ENCODE data around the gene BPNT1.

BPNT1 gene, protein sequence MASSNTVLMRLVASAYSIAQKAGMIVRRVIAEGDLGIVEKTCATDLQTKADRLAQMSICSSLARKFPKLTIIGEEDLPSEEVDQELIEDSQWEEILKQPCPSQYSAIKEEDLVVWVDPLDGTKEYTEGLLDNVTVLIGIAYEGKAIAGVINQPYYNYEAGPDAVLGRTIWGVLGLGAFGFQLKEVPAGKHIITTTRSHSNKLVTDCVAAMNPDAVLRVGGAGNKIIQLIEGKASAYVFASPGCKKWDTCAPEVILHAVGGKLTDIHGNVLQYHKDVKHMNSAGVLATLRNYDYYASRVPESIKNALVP

DNA sequence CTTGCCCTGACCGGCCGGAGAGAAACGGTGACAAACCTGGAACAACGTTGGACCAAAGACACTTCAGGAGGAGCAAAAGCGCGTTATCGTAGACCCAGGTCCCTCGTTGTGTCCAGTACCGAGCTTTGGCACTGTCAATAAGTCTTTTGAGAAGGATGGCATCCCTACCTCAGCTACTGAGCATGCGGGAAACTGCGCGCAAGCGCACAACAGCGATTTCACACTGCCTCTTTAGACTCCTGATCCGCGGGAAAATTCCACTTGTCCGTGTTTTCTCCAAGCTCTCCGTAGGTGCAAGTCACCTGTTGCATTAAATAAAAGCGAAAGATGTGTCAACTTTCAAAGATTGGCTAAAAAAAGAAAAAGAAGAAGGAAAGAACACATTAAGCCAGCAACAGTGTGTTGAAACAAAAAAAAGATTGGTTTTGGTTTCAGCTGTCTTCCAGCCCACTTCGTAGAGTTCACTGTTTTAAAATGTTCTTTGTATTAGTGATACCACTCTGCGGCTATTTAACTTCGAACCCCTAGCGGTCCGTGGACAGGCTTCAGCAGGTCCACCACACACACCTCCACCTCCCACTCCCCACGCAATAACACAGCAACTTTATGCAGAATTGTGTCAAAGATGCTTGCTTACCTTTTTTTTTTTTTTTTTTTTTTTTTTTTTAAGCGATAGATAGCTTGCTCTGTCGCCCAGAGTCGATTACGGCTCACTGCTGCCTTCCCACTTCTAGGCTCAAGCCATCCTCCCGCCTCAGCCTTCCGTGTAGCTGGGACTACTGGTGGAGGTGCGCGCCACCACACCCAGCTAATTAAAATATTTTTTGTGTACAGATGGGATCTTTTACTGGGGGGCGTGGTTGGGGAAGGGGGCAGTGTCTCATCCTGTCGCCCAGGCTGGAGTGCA, at the start of gene BPNT1:
Gene BPNT1, minus strand, starts transcription at position 139 of the 907 bp plus-strand sequence. CDS start 9,942 bp downstream, outside the sequence.
- H3K4me3 ChIP-seq (ENCODE audit: low read depth, low read length): peak within 1 kb of the TSS; percentile 72
- TF ChIP-seq, protein P1, sequence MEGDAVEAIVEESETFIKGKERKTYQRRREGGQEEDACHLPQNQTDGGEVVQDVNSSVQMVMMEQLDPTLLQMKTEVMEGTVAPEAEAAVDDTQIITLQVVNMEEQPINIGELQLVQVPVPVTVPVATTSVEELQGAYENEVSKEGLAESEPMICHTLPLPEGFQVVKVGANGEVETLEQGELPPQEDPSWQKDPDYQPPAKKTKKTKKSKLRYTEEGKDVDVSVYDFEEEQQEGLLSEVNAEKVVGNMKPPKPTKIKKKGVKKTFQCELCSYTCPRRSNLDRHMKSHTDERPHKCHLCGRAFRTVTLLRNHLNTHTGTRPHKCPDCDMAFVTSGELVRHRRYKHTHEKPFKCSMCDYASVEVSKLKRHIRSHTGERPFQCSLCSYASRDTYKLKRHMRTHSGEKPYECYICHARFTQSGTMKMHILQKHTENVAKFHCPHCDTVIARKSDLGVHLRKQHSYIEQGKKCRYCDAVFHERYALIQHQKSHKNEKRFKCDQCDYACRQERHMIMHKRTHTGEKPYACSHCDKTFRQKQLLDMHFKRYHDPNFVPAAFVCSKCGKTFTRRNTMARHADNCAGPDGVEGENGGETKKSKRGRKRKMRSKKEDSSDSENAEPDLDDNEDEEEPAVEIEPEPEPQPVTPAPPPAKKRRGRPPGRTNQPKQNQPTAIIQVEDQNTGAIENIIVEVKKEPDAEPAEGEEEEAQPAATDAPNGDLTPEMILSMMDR (conservative IDR thresholded peaks at IDR 0.05; ENCODE audit: low read depth, low read length): no peak
- peak; percentile 97 for DNase-seq (ENCODE audit: low read depth)

DNA sequence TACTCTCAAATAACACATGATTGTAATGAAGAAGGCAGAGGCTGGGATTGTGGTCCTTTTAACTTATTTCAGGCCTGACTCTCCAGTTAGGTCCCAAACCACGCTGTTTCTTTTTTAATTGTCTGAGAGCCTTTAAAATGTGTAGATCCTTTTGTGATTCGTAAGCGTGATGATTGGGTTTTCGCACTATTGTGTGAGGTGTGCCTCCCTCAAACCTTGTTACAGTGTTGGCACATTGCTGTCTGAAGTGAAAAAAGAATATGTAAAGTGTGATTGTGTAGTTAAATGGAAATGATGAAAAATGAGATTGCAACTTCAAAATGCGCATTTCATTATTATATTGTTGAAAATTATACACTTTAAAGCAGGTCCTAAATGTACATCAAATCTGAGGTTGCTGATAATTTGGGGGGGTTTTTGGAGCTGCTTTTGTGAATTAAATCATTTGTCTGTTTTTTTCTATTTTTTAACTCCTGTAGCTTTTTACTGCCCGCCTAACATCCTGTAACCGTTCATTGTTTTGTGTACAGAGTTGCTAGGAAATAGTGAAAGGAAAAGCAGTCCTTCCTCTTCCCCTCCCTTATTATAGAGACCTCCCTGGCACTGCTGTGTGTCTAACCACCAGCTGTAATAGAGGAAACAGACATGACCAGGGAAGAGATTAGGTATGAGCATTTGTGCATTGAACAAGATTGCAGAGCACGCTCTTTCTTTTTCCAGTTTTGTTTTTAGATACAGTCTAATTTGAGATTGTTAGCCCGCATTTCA, 47.6 kb upstream of the BPNT1 start:
- DNase-seq (ENCODE audit: low read depth): no peak
- TF ChIP-seq, protein P1 (conservative IDR thresholded peaks at IDR 0.05; ENCODE audit: low read depth, low read length): no peak
- H3K4me3 ChIP-seq (ENCODE audit: low read depth, low read length): no peak overlapping the region

DNA sequence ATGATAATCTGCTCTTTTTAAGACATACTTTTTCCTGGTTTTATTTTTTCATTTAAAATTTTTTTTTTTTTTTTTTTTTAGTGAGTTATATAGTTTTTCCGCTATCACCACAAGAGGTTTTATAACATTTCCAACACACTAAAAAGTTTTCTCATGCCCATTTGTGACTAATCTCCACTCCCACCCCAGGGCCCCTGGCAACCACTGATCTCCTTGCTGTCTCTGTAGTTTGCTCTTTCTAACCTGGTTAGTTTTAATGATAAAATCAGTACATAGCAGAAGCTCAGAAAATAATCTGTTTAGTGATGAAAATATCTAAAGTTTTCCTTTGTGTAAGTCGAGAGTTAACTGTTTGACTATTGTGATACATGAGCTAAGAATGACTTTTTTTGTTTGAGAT, 46.2 kb upstream of the BPNT1 start:
- no peak overlapping the region for H3K4me3 ChIP-seq (ENCODE audit: low read depth, low read length)
- DNase-seq (ENCODE audit: low read depth): no peak
- TF ChIP-seq, protein P1 (conservative IDR thresholded peaks at IDR 0.05; ENCODE audit: low read depth, low read length): no peak

DNA sequence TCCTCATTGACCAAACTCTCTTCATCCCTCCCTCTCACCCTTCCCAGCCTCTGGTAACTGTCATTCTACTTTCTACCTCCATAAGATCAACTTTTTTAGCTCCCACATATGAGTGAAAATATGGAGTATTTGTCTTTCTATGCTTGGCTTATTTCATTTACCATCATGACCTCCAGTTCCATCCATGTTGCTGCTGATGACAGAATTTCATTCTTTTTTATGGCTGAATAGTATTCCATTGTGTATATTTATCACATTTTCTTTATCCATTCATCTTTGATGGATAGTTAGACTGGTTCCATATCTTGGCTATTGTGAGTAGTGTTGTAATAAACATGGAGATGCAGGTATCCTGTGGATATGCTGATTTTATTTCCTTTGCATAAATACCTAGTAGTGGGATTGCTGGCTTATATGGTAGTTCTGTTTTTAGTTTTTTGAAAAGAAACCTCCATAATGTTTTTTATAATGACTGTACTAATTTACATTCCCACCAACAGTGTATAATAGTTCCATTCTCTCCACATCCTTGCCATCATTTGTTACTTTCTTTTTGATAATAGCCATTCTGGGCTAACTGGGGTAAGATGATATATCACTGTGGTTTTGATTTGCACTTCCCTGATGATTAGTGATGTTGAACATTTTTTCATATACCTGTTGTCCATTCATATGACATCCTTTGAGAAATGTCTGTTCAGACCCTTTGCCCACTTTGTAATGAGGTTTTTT, 40.1 kb upstream of the BPNT1 start:
- TF ChIP-seq, protein P1 (conservative IDR thresholded peaks at IDR 0.05; ENCODE audit: low read depth, low read length): no peak
- no peak overlapping the region for H3K4me3 ChIP-seq (ENCODE audit: low read depth, low read length)
- no peak for DNase-seq (ENCODE audit: low read depth)

DNA sequence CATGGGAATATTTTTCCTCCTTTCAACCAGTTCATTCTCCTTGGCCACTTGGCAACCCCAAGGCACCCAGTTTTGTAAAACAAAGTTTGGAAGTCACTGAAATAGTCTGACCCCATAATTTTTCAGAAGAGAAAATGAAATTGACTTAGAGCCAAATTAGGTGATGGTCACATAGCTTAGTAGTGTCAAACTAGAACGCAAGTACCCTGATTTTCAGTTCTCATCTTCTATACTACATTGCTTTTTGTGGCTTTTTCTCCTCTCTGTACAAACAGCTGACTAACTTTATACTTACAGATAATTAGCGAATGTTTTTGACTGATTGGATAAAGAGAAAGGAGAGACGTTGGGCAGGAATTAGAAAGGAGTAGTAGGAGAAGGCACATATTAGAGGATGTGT, 37.5 kb upstream of the BPNT1 start:
- TF ChIP-seq, protein P1 (conservative IDR thresholded peaks at IDR 0.05; ENCODE audit: low read depth, low read length): no peak
- no peak for DNase-seq (ENCODE audit: low read depth)
- no peak overlapping the region for H3K4me3 ChIP-seq (ENCODE audit: low read depth, low read length)

DNA sequence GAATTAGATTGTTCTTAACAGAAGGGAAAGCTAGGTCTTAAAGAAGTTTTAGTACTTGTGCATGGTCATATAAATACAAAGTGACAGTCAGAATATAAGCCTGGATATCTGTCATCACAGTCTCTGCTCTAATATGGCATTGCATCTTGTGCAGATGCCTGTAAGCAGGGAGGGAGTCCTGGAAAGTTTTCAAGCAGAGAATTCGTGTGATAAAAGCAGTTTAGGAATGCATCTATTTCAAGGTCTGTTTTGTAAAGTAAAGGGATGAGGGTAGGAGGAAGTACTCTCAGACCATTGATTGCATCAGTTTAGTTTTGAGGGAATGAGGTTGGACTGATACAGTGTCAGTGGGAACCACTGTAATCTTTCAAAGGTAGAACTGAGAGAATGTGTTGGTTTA, 35.0 kb upstream of the BPNT1 start:
- peak; percentile 73 for DNase-seq (ENCODE audit: low read depth)
- TF ChIP-seq, protein P1 (conservative IDR thresholded peaks at IDR 0.05; ENCODE audit: low read depth, low read length): no peak
- no peak overlapping the region for H3K4me3 ChIP-seq (ENCODE audit: low read depth, low read length)

Data from choroid plexus epithelial cell (primary cell).